ENCODE results near the gene KCNJ2.

Gene KCNJ2

DNA sequence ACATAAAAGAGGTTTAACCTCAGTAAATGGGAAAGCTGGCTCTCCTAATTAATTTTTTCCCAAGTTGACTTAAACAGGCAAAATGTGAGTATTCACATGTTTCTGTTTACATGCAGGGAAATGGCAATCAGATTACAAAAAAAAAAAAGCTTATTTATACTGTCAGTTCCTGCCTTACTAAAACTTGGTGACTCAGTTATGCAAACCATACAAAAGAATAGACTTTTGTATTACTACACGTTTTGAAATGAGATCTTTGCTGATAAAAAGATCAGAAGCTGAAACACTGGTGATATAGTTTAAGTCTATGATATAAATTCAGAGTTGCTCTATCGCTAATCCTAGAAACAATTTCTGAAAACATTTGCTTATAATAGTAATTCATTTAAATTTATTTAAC lies 9.4 kb upstream of the KCNJ2 start:
- Histone ChIP-seq H3K9me3 (ENCODE audit: control insufficient read depth in 1 of 2, low read length in 2 of 2) (no peaks in the 10 kb centered on the region), H3K27me3 (ENCODE audit: low read depth, low read length) (no peaks in the 10 kb centered on the region)

DNA sequence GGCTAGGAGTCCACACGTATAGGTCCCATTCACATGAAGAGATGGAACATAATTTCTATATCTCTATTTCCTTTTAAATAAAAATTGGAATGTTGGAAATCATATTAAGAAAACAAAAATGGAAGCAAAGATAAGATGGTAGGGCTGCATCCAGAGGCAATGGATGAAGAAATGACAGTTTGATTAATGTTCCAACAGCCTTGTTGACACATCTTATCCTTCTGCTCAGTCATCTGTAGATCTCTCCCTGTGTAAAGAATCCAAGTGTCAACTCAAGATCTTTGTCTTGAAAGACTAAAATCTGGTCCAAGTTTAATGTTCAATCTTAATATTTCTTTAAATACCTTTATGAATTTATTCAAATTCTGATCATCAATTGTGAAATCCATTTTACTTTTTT lies 7.8 kb upstream of the KCNJ2 start:
- no peaks in the 10 kb centered on the region for H3K9me3 ChIP-seq (ENCODE audit: control insufficient read depth in 1 of 2, low read length in 2 of 2)
- H3K36me3 ChIP-seq (ENCODE audit: control insufficient read depth in 1 of 2, insufficient read depth in 2 of 2, low read length in 2 of 2) = no peaks in the 10 kb centered on the region
- no peak overlapping the region for H3K27ac ChIP-seq (ENCODE audit: low read length)
- no peak overlapping the region for H3K4me3 ChIP-seq (ENCODE audit: low read depth in 1 of 2, low read length in 2 of 2)
- no peaks in the 10 kb centered on the region for H3K4me1 ChIP-seq (ENCODE audit: control insufficient read depth in 1 of 2, insufficient read depth in 2 of 2, low read length in 2 of 2)
- no peaks in the 10 kb centered on the region for H3K27me3 ChIP-seq (ENCODE audit: low read depth, low read length)

More for the DNA sequence above, 9.4 kb upstream of the KCNJ2 start:
- H3K4me1 ChIP-seq (ENCODE audit: control insufficient read depth in 1 of 2, insufficient read depth in 2 of 2, low read length in 2 of 2) = no peaks in the 10 kb centered on the region
- H3K4me3 ChIP-seq (ENCODE audit: low read depth in 1 of 2, low read length in 2 of 2) = no peak overlapping the region
- no peaks in the 10 kb centered on the region for H3K36me3 ChIP-seq (ENCODE audit: control insufficient read depth in 1 of 2, insufficient read depth in 2 of 2, low read length in 2 of 2)
- H3K27ac ChIP-seq (ENCODE audit: low read length) = no peak overlapping the region

DNA sequence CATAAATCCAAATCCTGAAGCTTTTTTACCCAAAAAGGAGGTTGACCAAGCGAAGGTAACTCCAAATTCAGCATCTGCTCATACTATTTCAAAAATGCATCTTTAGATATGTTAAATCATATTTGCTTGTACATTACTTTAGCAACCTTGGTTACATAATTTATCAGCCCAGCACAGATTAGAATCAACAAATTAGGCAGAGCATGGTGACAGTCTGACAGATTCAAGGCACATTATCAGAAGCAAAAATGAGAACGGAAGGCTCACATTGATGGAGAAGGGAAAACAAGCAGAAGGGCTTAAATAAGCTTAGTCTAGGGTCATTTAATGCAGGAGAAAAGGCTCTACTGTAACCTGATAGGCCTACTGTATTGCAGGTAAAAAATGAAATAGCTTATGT lies 3.9 kb upstream of the KCNJ2 start:
- no peaks in the 10 kb centered on the region for H3K9me3 ChIP-seq (ENCODE audit: control insufficient read depth in 1 of 2, low read length in 2 of 2)
- H3K4me3 ChIP-seq (ENCODE audit: low read depth in 1 of 2, low read length in 2 of 2) = no peak overlapping the region
- H3K27me3 ChIP-seq (ENCODE audit: low read depth, low read length) = no peaks in the 10 kb centered on the region
- H3K36me3 ChIP-seq (ENCODE audit: control insufficient read depth in 1 of 2, insufficient read depth in 2 of 2, low read length in 2 of 2) = no peaks in the 10 kb centered on the region
- H3K27ac ChIP-seq (ENCODE audit: low read length) = no peak overlapping the region
- H3K4me1 ChIP-seq (ENCODE audit: control insufficient read depth in 1 of 2, insufficient read depth in 2 of 2, low read length in 2 of 2) = peaks cover 0 to 4% of the 10 kb centered on the region in 2 donors

DNA sequence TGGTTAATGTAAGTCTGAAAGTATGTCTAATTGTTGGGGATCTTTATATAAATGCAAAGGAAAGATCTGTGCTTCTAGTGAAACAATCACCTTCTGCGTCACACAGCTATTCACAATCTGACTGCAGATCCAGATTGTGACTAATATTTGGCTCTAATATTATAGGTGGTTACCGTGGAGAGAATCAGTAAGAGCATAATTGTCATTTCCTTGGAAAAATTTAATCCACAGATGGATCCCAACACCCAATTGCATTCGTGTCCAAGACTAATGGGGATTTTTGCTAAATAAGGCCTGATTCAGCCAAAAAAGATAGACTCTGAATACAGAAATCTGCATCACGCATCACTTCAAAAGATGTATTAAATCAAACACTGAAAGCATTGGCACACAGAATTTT lies 2.7 kb upstream of the KCNJ2 start:
- Histone ChIP-seq H3K36me3 (ENCODE audit: control insufficient read depth in 1 of 2, insufficient read depth in 2 of 2, low read length in 2 of 2) (no peaks in the 10 kb centered on the region), H3K27ac (ENCODE audit: low read length) (no peak overlapping the region), H3K4me1 (ENCODE audit: control insufficient read depth in 1 of 2, insufficient read depth in 2 of 2, low read length in 2 of 2) (peaks cover 0 to 4% of the 10 kb centered on the region in 2 donors), H3K9me3 (ENCODE audit: control insufficient read depth in 1 of 2, low read length in 2 of 2) (no peaks in the 10 kb centered on the region), H3K4me3 (ENCODE audit: low read depth in 1 of 2, low read length in 2 of 2) (no peak overlapping the region), H3K27me3 (ENCODE audit: low read depth, low read length) (no peaks in the 10 kb centered on the region)

DNA sequence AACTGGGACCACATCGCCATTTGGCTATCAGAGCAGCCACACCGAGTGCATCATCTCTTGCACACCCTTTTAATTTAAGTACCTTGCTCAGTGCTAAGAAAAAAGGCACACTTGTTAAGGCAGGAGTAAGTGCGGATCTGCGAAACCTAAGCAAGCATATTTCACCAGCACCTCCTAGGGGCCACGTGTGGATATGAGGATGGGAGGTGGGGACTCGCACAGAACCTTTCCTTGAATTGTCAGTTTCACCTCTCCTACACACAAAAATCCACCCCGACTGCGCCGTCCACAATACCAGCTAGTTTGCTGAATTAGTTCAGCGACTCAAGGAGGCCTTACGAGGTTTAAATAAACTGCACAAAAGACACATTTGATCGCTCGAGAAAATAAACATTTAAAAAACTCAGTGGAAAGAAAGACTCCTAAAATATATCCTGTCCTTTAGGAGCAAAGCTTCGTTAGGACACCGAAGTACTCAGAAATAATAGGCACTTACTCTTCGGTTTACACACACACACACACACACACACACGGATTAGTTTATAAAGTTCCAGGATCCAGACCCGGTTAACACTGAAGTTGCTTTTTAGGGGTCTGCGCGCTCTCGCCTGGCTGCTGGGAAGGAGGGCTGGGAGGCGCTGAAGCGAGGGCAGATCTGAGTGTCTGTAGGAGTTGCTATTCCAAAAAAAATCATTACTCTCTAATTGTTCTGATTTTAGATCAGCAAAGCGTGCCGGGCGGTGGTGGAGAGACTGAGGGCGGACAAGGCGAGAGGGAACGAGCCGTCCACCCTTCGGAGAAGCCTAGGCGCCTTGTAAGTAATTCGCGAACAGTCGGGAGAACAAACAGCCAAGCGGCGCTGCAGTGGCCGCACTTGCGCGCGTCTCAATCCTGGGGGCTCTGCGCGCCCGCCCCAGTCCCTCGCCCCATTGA lies 1.0 kb upstream of the KCNJ2 start:
- Histone ChIP-seq H3K36me3 (ENCODE audit: control insufficient read depth in 1 of 2, insufficient read depth in 2 of 2, low read length in 2 of 2) (no peaks in the 10 kb centered on the region), H3K27ac (ENCODE audit: low read length) (peak overlapping the region; percentile 84), H3K4me3 (ENCODE audit: low read depth in 1 of 2, low read length in 2 of 2) (peak overlapping the region; percentile 74 to 83), H3K27me3 (ENCODE audit: low read depth, low read length) (no peaks in the 10 kb centered on the region), H3K4me1 (ENCODE audit: control insufficient read depth in 1 of 2, insufficient read depth in 2 of 2, low read length in 2 of 2) (peaks cover 0 to 4% of the 10 kb centered on the region in 2 donors), H3K9me3 (ENCODE audit: control insufficient read depth in 1 of 2, low read length in 2 of 2) (no peaks in the 10 kb centered on the region)

DNA sequence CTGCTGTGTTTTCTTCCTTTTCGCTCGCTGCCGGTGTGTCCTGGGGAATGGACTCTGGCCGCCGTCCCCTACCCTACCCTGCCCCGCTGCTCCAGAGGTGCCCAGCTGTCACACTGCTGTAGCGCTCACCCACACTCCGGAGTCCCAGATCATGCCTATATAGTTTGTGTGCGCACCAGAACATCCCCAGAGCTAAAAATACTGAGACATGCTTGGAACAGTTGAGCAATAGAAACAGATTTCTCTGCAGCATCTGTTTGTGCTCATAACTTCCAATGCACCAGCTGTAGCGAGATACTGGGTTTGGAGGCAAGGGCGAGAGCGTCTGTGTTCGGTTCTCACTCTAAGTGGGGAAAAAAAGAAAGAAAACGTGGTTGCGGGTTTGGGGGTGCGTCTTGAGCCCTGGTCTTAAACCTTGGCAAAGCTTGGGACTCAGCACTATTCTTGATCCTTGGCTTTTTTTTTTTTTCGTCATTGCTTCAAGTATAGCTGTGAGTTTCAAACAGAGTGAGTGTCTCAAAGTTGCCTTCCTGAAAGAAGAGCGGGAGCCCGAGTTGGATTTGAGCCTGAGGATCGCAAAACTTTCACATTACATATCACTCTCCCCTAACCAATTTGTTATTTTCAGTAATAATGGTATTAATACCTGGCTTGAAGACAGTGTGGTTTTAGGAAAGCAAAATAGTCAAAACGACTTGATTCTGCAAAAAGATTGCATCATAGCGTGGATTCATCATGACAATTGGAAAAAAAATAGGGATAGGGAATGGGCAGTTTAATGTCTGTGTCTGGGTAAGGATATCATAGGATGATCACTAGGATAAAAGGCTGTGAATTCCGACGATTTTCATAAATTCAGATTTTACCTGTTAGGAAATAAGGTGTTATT lies 621 bp downstream of the KCNJ2 start:
- Histone ChIP-seq H3K4me3 (ENCODE audit: low read depth in 1 of 2, low read length in 2 of 2) (peak overlapping the region; percentile 72 to 83), H3K27ac (ENCODE audit: low read length) (peak overlapping the region; percentile 78), H3K9me3 (ENCODE audit: control insufficient read depth in 1 of 2, low read length in 2 of 2) (no peaks in the 10 kb centered on the region), H3K4me1 (ENCODE audit: control insufficient read depth in 1 of 2, insufficient read depth in 2 of 2, low read length in 2 of 2) (peaks cover 0 to 4% of the 10 kb centered on the region in 2 donors), H3K36me3 (ENCODE audit: control insufficient read depth in 1 of 2, insufficient read depth in 2 of 2, low read length in 2 of 2) (peaks cover under 1 to 4% of the 10 kb centered on the region in 2 donors), H3K27me3 (ENCODE audit: low read depth, low read length) (no peaks in the 10 kb centered on the region)

DNA sequence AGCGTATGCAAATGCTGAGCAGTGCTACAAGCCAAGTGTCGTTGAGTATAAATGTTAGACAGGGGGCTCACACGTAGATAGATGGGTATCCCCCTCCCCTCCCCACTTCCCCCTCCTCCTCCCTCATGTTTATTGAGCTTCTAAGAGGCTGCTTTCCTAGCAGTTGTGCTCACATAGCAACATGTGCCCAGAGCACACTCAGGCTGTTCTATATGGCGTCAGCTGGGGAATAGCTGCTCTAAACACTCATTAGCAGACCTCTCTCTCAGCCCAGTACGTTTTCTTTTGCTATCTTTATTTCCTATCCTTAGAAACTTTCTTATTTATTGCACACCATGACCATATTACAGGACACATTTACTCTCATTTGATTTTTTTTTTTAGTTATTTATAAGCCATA lies 1.8 kb downstream of the KCNJ2 start:
- peaks cover 0 to 4% of the 10 kb centered on the region in 2 donors for H3K4me1 ChIP-seq (ENCODE audit: control insufficient read depth in 1 of 2, insufficient read depth in 2 of 2, low read length in 2 of 2)
- peak overlapping the region; percentile 72 to 83 for H3K4me3 ChIP-seq (ENCODE audit: low read depth in 1 of 2, low read length in 2 of 2)

DNA sequence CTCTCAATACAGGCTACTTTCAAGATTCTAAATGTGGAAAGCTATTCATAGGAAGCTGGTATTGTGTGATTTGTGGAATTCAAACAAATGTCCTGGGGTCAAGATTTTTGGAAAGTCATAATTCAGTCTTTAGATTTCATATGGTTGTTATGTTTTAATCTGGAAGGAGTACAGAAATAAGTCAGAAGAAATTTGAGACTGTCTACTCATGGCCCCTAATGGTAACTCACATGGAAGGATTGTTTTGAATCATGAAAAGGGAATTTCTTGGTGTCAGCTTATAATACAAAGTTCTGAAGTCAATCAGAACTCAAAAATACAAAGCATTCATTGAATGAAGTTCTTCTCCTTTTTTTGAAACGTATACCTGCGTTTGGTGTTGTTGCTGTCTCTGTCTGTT lies 3.1 kb downstream of the KCNJ2 start:
- no peak overlapping the region for H3K27ac ChIP-seq (ENCODE audit: low read length)
- H3K4me3 ChIP-seq (ENCODE audit: low read depth in 1 of 2, low read length in 2 of 2) = no peak overlapping the region
- peaks cover 9 to 16% of the 10 kb centered on the region in 2 donors for H3K36me3 ChIP-seq (ENCODE audit: control insufficient read depth in 1 of 2, insufficient read depth in 2 of 2, low read length in 2 of 2)

More for the DNA sequence above, 1.8 kb downstream of the KCNJ2 start:
- Histone ChIP-seq H3K27ac (ENCODE audit: low read length) (no peak overlapping the region), H3K36me3 (ENCODE audit: control insufficient read depth in 1 of 2, insufficient read depth in 2 of 2, low read length in 2 of 2) (peaks cover 9 to 16% of the 10 kb centered on the region in 2 donors), H3K27me3 (ENCODE audit: low read depth, low read length) (no peaks in the 10 kb centered on the region), H3K9me3 (ENCODE audit: control insufficient read depth in 1 of 2, low read length in 2 of 2) (no peaks in the 10 kb centered on the region)

DNA sequence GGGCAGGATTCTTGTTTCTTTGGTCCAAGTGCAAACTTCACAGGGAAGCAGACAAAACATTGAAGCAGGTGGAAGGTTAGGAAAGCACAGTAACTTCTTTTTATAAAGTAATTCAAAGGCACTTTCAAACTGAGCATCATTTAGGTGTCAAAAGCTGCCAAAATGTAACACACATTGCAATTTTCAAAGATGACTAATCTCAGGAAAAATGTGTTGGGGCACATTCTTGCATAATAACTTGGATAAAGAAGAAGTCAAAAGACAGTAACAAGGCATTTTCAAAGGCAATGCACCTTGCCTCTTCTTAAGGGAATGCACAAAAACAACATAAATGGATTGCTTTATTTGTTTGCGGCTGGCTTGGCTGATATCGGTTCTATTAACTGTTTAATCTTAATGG lies 3.6 kb downstream of the KCNJ2 start:
- Histone ChIP-seq H3K4me1 (ENCODE audit: control insufficient read depth in 1 of 2, insufficient read depth in 2 of 2, low read length in 2 of 2) (peaks cover 0 to under 1% of the 10 kb centered on the region in 2 donors), H3K4me3 (ENCODE audit: low read depth in 1 of 2, low read length in 2 of 2) (no peak overlapping the region), H3K9me3 (ENCODE audit: control insufficient read depth in 1 of 2, low read length in 2 of 2) (no peaks in the 10 kb centered on the region), H3K27ac (ENCODE audit: low read length) (no peak overlapping the region), H3K27me3 (ENCODE audit: low read depth, low read length) (no peaks in the 10 kb centered on the region), H3K36me3 (ENCODE audit: control insufficient read depth in 1 of 2, insufficient read depth in 2 of 2, low read length in 2 of 2) (peaks cover 9 to 16% of the 10 kb centered on the region in 2 donors)

More for the DNA sequence above, 3.1 kb downstream of the KCNJ2 start:
- Histone ChIP-seq H3K4me1 (ENCODE audit: control insufficient read depth in 1 of 2, insufficient read depth in 2 of 2, low read length in 2 of 2) (peaks cover 0 to 4% of the 10 kb centered on the region in 2 donors), H3K27me3 (ENCODE audit: low read depth, low read length) (no peaks in the 10 kb centered on the region), H3K9me3 (ENCODE audit: control insufficient read depth in 1 of 2, low read length in 2 of 2) (no peaks in the 10 kb centered on the region)

DNA sequence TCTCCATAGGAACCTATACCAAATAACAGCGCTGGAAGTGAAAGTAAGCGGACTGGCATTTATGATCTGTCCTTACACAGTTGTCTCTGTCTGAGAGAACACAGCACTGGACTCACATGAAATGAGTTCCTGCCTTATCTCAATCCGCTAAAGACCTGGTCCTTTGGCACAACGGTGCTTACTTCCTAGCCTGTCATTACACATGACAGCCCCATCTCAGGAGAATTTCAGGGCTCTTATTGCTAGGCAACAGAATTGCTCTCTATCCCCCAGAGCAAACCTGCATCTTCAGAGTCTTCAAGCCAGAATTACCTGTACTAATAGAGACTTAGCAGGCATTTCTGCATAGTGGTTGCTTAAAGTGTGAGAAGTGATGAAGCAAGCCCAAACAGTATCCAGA lies 4.3 kb downstream of the KCNJ2 start:
- Histone ChIP-seq H3K9me3 (ENCODE audit: control insufficient read depth in 1 of 2, low read length in 2 of 2) (no peaks in the 10 kb centered on the region), H3K27ac (ENCODE audit: low read length) (no peak overlapping the region), H3K4me3 (ENCODE audit: low read depth in 1 of 2, low read length in 2 of 2) (no peak overlapping the region), H3K36me3 (ENCODE audit: control insufficient read depth in 1 of 2, insufficient read depth in 2 of 2, low read length in 2 of 2) (peaks cover 9 to 16% of the 10 kb centered on the region in 2 donors), H3K27me3 (ENCODE audit: low read depth, low read length) (no peaks in the 10 kb centered on the region), H3K4me1 (ENCODE audit: control insufficient read depth in 1 of 2, insufficient read depth in 2 of 2, low read length in 2 of 2) (no peaks in the 10 kb centered on the region)

DNA sequence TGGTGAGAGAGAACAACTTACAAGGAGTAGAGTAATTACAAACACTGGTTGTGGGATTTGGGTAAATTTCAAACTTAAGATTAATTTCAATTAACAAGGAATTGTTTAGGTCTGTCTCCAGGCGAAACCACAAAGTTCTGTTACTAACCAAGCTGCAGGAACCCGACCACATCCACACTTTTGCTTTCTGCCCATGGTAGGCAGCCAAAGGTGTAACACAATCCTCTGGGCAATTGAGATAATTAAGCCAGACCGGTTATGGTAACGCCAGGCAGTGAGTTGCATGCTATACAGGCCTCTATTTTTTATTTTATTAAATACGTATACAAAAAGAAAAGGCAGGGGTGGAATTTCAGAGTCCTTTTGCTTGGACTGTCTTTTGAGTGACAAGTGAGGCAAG lies 12.0 kb downstream of the KCNJ2 start:
- H3K27ac ChIP-seq (ENCODE audit: low read length) = no peak overlapping the region
- H3K27me3 ChIP-seq (ENCODE audit: low read depth, low read length) = no peaks in the 10 kb centered on the region
- no peak overlapping the region for H3K4me3 ChIP-seq (ENCODE audit: low read depth in 1 of 2, low read length in 2 of 2)
- H3K9me3 ChIP-seq (ENCODE audit: control insufficient read depth in 1 of 2, low read length in 2 of 2) = no peaks in the 10 kb centered on the region
- no peaks in the 10 kb centered on the region for H3K36me3 ChIP-seq (ENCODE audit: control insufficient read depth in 1 of 2, insufficient read depth in 2 of 2, low read length in 2 of 2)
- H3K4me1 ChIP-seq (ENCODE audit: control insufficient read depth in 1 of 2, insufficient read depth in 2 of 2, low read length in 2 of 2) = no peaks in the 10 kb centered on the region

All from muscle layer of duodenum (tissue), 2 donors.